Right ventricle myocardium superior (tissue), 1 donor: ENCODE results near the gene ZNF784. TPM values are rescaled to one million over a fixed set of nuclear protein-coding genes. Genes with fewer than 3 reads are reported as not detected.

Source experiments
- ATAC-seq: fragments of 200-7000 bp; cut with Tn5 transposase; one replicate; pipeline ENCODE4 v1.9.1; 2020; ENCODE audit warnings: mild to moderate bottlenecking; ENCODE audit not compliant: poor library complexity
- DNase-seq: peaks from one replicate; pipeline ENCODE4 v3.0.0-alpha.2; 2020
- intact Hi-C: fragments of 100-400 bp; cut with DNase I; formaldehyde crosslinking; loops from one replicate; pipeline ENCODE4 v1.11.2; 2022
- long read RNA-seq: library from polyadenylated mRNA; unstranded; transcript quantifications from one replicate; pipeline ENCODE4 v2.0.0, GENCODE V29; 2021
- total RNA-seq: library from RNA; stranded (reverse); fragmentation: NEBNext Ultra II Directional; extraction: Animal tissue kit (Norgen Biotek cat#: 25700); gene quantifications from one replicate; pipeline ENCODE4 v1.2.1, GENCODE V29; 2021
- donor health status: DM: no; HTN: yes; CAD: no; lungs with severe emphysema.

ZNF784 gene
- total RNA-seq, result 11.7 TPM
- long read RNA-seq, transcript ZNF784-201 (2 exons, 2,021 nt), result major isoform, 26 of 36 reads
- long read RNA-seq, partial matches to known transcripts, result 0 of 36 reads
- long read RNA-seq, other reads (novel, unspliced or antisense), result 8 of 36 reads

GRCh38 chr19:55624109-55625003 is at the start of gene ZNF784:
ZNF784 (minus strand) TSS chr19:55624566; CDS start chr19:55624561, 5 bp downstream.
- peak; percentile 95 for DNase-seq
- intact Hi-C loops, result loop anchor here (5.0 kb wide), 1 partner anchor 107 kb away; no protein-coding TSS in a partner anchor
- peak; percentile 94 for ATAC-seq

GRCh38 chr19:55673889-55674288 is 49.5 kb upstream of the ZNF784 start:
- no peak for DNase-seq
- no peak for ATAC-seq
- intact Hi-C loops, result no loop called here

GRCh38 chr19:55673465-55673864 is 49.1 kb upstream of the ZNF784 start:
- ATAC-seq (no peak), DNase-seq (no peak)
- intact Hi-C loops, result no loop called here

GRCh38 chr19:55672418-55672817 is 48.1 kb upstream of the ZNF784 start:
- no peak for DNase-seq
- no peak for ATAC-seq
- intact Hi-C loops, result no loop called here

- no peak for DNase-seq
- intact Hi-C loops, result no loop called here
- no peak for ATAC-seq
Observed at GRCh38 chr19:55671054-55671378, 46.6 kb upstream of the ZNF784 start.

- intact Hi-C loops, result no loop called here
- ATAC-seq, result no peak
Observed at GRCh38 chr19:55670280-55671053, 46.1 kb upstream of the ZNF784 start.

GRCh38 chr19:55669418-55670279 is 45.3 kb upstream of the ZNF784 start:
- DNase-seq (no peak), ATAC-seq (no peak)
- intact Hi-C loops, result no loop called here

More at GRCh38 chr19:55670280-55671053, 46.1 kb upstream of the ZNF784 start:
- DNase-seq, result no peak

GRCh38 chr19:55668603-55669348 is 44.4 kb upstream of the ZNF784 start:
- intact Hi-C loops, result no loop called here
- ATAC-seq (no peak), DNase-seq (no peak)

- ATAC-seq (no peak), DNase-seq (no peak)
- intact Hi-C loops, result no loop called here
Observed at GRCh38 chr19:55667958-55668357, 43.6 kb upstream of the ZNF784 start.

GRCh38 chr19:55667511-55667910 is 43.1 kb upstream of the ZNF784 start:
- intact Hi-C loops, result no loop called here
- ATAC-seq, result no peak
- no peak for DNase-seq

- intact Hi-C loops, result no loop called here
- DNase-seq, result no peak
- ATAC-seq, result no peak
Observed at GRCh38 chr19:55667006-55667381, 42.6 kb upstream of the ZNF784 start.

GRCh38 chr19:55666343-55667005 is 42.1 kb upstream of the ZNF784 start:
- ATAC-seq (no peak), DNase-seq (no peak)
- intact Hi-C loops, result no loop called here

- no peak for ATAC-seq
- intact Hi-C loops, result no loop called here
- no peak for DNase-seq
Observed at GRCh38 chr19:55663846-55664536, 39.6 kb upstream of the ZNF784 start.

- DNase-seq, result no peak
- no peak for ATAC-seq
- intact Hi-C loops, result no loop called here
Observed at GRCh38 chr19:55661826-55662225, 37.5 kb upstream of the ZNF784 start.

GRCh38 chr19:55660991-55661390 is 36.6 kb upstream of the ZNF784 start:
- DNase-seq (no peak), ATAC-seq (no peak)
- intact Hi-C loops, result no loop called here

GRCh38 chr19:55660404-55660803 is 36.0 kb upstream of the ZNF784 start:
- ATAC-seq (no peak), DNase-seq (no peak)
- intact Hi-C loops, result no loop called here

GRCh38 chr19:55659822-55660221 is 35.5 kb upstream of the ZNF784 start:
- intact Hi-C loops, result no loop called here
- DNase-seq (no peak), ATAC-seq (no peak)
